ENCODE data around the gene MGAT4B. TPM values are rescaled to one million over a fixed set of nuclear protein-coding genes. Genes with fewer than 3 reads are reported as not detected.

MGAT4B gene
- total and polyA plus RNA-seq, 3 donors from 2014 or later: 67.9 to 152 (median 149) TPM

DNA sequence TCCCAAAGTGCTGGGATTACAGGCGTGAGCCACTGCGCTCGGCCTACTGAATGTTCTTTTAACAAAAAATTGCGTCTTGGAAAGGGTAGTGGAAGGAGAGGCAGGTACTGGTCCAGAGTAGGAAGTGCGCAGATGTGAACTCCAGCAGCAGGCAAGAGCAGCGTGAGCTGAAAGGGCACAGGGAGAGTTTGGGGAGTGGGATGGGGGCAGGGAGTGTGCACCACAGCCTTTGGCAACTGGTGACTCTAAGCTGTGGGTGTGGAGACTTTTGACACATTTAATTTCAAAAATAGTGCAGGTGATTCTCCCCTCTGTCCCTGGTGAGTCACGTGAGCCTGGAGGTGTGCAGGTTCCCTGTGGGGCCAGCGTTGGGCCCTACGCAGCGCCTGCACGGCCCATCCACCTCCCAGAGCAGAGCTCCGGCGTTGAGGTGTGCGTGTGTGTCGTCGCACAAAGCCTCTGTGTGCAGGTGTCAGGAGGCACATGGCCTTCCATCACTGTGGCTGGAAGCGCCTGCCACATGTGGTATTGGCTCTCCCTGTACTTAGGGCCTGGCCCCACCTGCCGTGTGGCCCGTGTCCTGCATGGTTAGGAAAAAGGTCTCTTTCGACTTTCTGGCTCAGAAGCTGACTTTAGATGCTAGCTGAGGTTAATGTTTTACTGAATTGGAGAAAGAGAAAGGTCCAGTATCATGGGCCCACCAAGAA, 25.5 kb upstream of the MGAT4B start:
- H3K27me3 ChIP-seq: no peaks in the 10 kb centered on the region
- H3K36me3 ChIP-seq (ENCODE audit: low read depth, missing control alignments): no peaks in the 10 kb centered on the region
- WGBS, 2 donors: 94 to 96% methylated on average over 7 to 20 of the region's 20 CpGs
- peaks cover 17% of the 10 kb centered on the region for H3K4me1 ChIP-seq
- intact Hi-C loops (cut with DNase I; ENCODE audit: low total_unique reads): no loop called here
- no peak for DNase-seq
- H3K9me3 ChIP-seq: no peaks in the 10 kb centered on the region
- H3K27ac ChIP-seq: peak overlapping the region in 1 of 2 donors; percentile 24
- no peak overlapping the region for H3K4me3 ChIP-seq
- TF ChIP-seq POLR2A (IDR thresholded peaks at IDR 0.05): no peak
- TF ChIP-seq, protein P1, sequence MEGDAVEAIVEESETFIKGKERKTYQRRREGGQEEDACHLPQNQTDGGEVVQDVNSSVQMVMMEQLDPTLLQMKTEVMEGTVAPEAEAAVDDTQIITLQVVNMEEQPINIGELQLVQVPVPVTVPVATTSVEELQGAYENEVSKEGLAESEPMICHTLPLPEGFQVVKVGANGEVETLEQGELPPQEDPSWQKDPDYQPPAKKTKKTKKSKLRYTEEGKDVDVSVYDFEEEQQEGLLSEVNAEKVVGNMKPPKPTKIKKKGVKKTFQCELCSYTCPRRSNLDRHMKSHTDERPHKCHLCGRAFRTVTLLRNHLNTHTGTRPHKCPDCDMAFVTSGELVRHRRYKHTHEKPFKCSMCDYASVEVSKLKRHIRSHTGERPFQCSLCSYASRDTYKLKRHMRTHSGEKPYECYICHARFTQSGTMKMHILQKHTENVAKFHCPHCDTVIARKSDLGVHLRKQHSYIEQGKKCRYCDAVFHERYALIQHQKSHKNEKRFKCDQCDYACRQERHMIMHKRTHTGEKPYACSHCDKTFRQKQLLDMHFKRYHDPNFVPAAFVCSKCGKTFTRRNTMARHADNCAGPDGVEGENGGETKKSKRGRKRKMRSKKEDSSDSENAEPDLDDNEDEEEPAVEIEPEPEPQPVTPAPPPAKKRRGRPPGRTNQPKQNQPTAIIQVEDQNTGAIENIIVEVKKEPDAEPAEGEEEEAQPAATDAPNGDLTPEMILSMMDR (IDR thresholded peaks at IDR 0.05): no peak

DNA sequence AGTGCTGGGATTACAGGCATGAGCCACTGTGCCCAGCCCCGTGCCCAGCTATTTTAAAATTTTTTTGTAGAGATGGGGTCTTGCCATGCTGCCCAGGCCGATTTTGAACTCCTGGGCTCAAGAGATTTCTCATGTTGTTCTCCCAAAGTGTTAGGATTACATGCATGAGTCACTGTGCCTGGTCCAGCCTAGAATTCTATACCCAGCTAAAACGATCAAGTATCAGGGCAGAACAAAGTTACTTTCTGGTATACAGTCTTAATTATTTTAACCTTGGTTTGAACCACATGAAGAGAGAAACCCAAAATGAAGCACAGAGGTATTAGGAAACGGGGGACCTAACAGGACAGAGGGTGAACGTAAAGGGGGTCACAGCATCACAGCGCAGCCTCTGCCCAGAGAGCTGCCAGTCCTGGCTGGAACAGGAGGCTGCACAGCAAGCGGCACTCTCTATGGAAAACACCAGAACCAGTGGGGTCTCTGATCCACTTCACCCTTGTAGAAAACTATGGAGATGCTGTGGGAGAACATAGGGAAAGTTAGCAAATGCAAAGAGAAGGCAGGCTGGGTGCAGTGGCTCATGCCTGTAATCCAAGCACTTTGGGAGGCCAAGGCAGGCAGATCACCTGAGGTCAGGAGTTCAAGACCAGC, 24.3 kb upstream of the MGAT4B start:
- Histone ChIP-seq H3K36me3 (ENCODE audit: low read depth, missing control alignments) (no peaks in the 10 kb centered on the region), H3K4me1 (peaks cover 17% of the 10 kb centered on the region), H3K9me3 (no peaks in the 10 kb centered on the region), H3K27me3 (no peaks in the 10 kb centered on the region), H3K27ac (peak overlapping the region; percentile 9 to 24), H3K4me3 (no peak overlapping the region)
- 89 to 94% methylated on average over 7 of the region's 7 CpGs for WGBS, 2 donors
- no peak for TF ChIP-seq POLR2A (IDR thresholded peaks at IDR 0.05)
- TF ChIP-seq, protein P1 (IDR thresholded peaks at IDR 0.05): no peak
- no peak for DNase-seq
- intact Hi-C loops (cut with DNase I; ENCODE audit: low total_unique reads): no loop called here

DNA sequence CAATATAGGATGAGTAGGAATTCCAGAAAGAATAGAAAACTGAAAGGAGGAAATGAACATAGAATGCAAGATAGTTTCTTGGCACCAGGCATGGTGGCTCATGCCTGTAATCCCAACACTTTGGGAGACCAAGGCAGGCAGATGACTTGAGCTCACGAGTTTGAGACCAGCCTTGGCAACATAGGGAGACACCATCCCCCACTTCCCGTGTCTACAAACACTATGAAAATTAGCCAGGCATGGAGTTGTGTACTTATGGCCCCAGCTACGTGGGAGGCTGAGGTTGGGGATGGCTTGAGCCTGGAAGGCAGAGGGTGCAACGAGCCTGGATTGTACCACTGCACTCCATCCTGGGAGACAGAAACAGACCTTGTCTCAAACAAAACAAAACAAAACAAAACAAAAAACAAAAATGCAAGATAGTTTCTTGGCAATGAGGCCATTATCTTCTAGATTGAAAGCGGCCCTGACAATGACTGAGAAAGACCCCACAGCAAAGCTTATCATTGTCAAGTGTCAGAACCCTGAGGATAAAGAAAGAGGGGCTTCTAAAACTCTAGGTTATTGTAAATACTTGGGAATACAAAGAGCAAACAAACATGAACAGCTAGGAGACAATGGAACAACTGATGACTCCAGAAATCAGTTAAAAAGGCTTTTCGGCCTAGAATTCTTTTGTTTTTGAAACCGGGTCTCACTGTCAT, 23.2 kb upstream of the MGAT4B start:
- no peak for TF ChIP-seq POLR2A (IDR thresholded peaks at IDR 0.05)
- TF ChIP-seq, protein P1 (IDR thresholded peaks at IDR 0.05): no peak
- H3K36me3 ChIP-seq (ENCODE audit: low read depth, missing control alignments): no peaks in the 10 kb centered on the region
- peaks cover 17% of the 10 kb centered on the region for H3K4me1 ChIP-seq
- intact Hi-C loops (cut with DNase I; ENCODE audit: low total_unique reads): no loop called here
- no peaks in the 10 kb centered on the region for H3K27me3 ChIP-seq
- WGBS, 2 donors: 88 to 92% methylated on average over 7 of the region's 7 CpGs
- no peak for DNase-seq
- no peaks in the 10 kb centered on the region for H3K9me3 ChIP-seq
- H3K4me3 ChIP-seq: no peak overlapping the region
- no peak overlapping the region for H3K27ac ChIP-seq

DNA sequence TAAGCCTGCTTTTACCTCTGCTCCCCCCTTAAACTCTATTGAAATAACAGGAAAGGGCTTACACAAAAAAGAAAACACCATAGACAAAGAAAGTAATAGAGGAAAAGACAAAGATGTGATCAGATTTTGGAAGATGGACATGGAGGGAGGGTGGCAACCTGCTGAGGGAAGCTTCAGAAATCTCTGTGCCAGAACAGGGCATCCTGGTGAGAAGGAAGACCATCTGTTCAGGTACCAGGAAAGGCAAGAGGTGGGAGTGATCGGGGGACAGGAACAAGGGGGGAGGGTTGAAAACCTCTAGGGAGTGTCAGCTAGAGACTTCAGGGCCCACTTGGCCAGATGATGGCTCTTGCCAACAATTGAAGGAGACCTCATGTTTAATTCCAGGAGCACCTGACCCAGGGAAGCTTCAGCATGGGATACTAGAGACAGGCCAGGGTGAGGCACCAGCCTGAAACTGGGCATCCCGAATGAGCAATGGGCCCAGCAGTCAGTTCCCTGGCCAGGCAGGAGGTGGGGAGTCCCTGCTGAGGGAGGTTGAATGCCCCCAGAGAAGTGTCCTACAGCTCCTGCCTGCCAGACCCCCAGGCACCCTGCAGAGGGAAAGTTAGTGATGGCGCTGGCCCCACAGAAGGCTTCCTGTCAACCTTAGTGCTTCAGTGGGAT, 22.2 kb upstream of the MGAT4B start:
- DNase-seq: no peak
- intact Hi-C loops (cut with DNase I; ENCODE audit: low total_unique reads): no loop called here
- Histone ChIP-seq H3K9me3 (no peaks in the 10 kb centered on the region), H3K4me1 (peaks cover 24% of the 10 kb centered on the region), H3K4me3 (no peak overlapping the region), H3K27ac (no peak overlapping the region), H3K36me3 (ENCODE audit: low read depth, missing control alignments) (no peaks in the 10 kb centered on the region), H3K27me3 (no peaks in the 10 kb centered on the region)
- TF ChIP-seq, protein P1 (IDR thresholded peaks at IDR 0.05): no peak
- no peak for TF ChIP-seq POLR2A (IDR thresholded peaks at IDR 0.05)
- 91 to 92% methylated on average over 3 of the region's 3 CpGs for WGBS, 2 donors
